HepG2 (cell line): ENCODE results near the gene UBE2O. TPM values are rescaled to one million over a fixed set of nuclear protein-coding genes. Genes with fewer than 3 reads are reported as not detected.

ENCODE experiments used
- AGO2 ChIP-seq: fragments of 200-400 bp; formaldehyde crosslinking; optimal IDR thresholded peaks from 2 replicates; pipeline ENCODE3; 2017; ENCODE audit warnings: mild to moderate bottlenecking, low read depth, low read length, moderate library complexity
- ARNTL ChIP-seq: sonication (generic); formaldehyde crosslinking; IDR thresholded peaks from 2 replicates; pipeline ENCODE4 v1.4.0; 2020; ENCODE audit warnings: mild to moderate bottlenecking, missing genetic modification reagents
- CHCHD3 ChIP-seq: sonication (generic); formaldehyde crosslinking; IDR thresholded peaks from 2 replicates; pipeline ENCODE4 v1.8.0; 2022; ENCODE audit warnings: mild to moderate bottlenecking, missing genetic modification reagents, moderate library complexity
- FOXA3 ChIP-seq: IDR thresholded peaks from 2 replicates; pipeline ENCODE4 v1.6.1; 2016; ENCODE audit warnings: missing genetic modification reagents, missing compliant biosample characterization
- FOXO1 ChIP-seq: sonication (generic); formaldehyde crosslinking; IDR thresholded peaks from 2 replicates; pipeline ENCODE4 v1.4.0; 2020; ENCODE audit warnings: missing genetic modification reagents
- HOXA3 ChIP-seq: sonication (generic); formaldehyde crosslinking; IDR thresholded peaks from 2 replicates; pipeline ENCODE4 v1.5.0; 2020; ENCODE audit warnings: missing genetic modification reagents
- JUND ChIP-seq: sonication (generic); formaldehyde crosslinking; IDR thresholded peaks from 2 replicates; pipeline ENCODE4 v1.8.0; 2022; ENCODE audit warnings: mild to moderate bottlenecking, missing genetic modification reagents
- KDM2A ChIP-seq: sonication (generic); formaldehyde crosslinking; IDR thresholded peaks from 2 replicates; pipeline ENCODE4 v1.4.0; 2020; ENCODE audit warnings: low read depth, missing genetic modification reagents, borderline replicate concordance
- KLF9 ChIP-seq: IDR thresholded peaks from 2 replicates; pipeline ENCODE4 v1.6.1; 2016; ENCODE audit warnings: low read depth
- MTA1 ChIP-seq: sonication (generic); formaldehyde crosslinking; IDR thresholded peaks from 2 replicates; pipeline ENCODE4 v1.4.0; 2020; ENCODE audit warnings: missing genetic modification reagents, mild to moderate bottlenecking, borderline replicate concordance
- NCOA2 ChIP-seq: sonication (generic); formaldehyde crosslinking; IDR thresholded peaks from 2 replicates; pipeline ENCODE4 v1.8.0; 2022; ENCODE audit warnings: inconsistent platforms
- POGZ ChIP-seq: sonication (generic); formaldehyde crosslinking; IDR thresholded peaks from 2 replicates; pipeline ENCODE4 v1.4.0; 2020; ENCODE audit warnings: mild to moderate bottlenecking, missing genetic modification reagents
- RAD21 ChIP-seq: fragments of 450-650 bp; formaldehyde crosslinking; IDR thresholded peaks from 2 replicates; pipeline ENCODE4 v1.5.0; 2020; ENCODE audit warnings: mild to moderate bottlenecking
- SIN3A ChIP-seq: IDR thresholded peaks from 2 replicates; pipeline ENCODE4 v1.6.1; 2011; ENCODE audit warnings: low read depth, mild to moderate bottlenecking, control low read depth, low read length, borderline replicate concordance
- SMYD3 ChIP-seq: sonication (generic); formaldehyde crosslinking; IDR thresholded peaks from 2 replicates; pipeline ENCODE4 v1.8.1; 2023; ENCODE audit warnings: mild to moderate bottlenecking, missing genetic modification reagents
- ZBTB38 ChIP-seq: sonication (generic); formaldehyde crosslinking; IDR thresholded peaks from 2 replicates; pipeline ENCODE4 v1.5.1; 2020; ENCODE audit warnings: mild to moderate bottlenecking, missing genetic modification reagents
- ZNF143 ChIP-seq: sonication (generic); formaldehyde crosslinking; IDR thresholded peaks from 2 replicates; pipeline ENCODE4 v1.4.0; 2020; ENCODE audit warnings: missing genetic modification reagents
- ZNF260 ChIP-seq: sonication (generic); formaldehyde crosslinking; IDR thresholded peaks from 2 replicates; pipeline ENCODE4 v1.4.0; 2020; ENCODE audit warnings: missing genetic modification reagents, low read depth, mild to moderate bottlenecking, borderline replicate concordance
- ZNF563 ChIP-seq: sonication (generic); formaldehyde crosslinking; IDR thresholded peaks from 2 replicates; pipeline ENCODE4 v1.8.0; 2022; ENCODE audit warnings: mild to moderate bottlenecking, moderate library complexity, missing genetic modification reagents
- ZNF672 ChIP-seq: sonication (generic); formaldehyde crosslinking; IDR thresholded peaks from 2 replicates; pipeline ENCODE4 v1.8.1; 2022; ENCODE audit warnings: missing genetic modification reagents
- ZNF687 ChIP-seq: sonication (generic); formaldehyde crosslinking; IDR thresholded peaks from 2 replicates; pipeline ENCODE4 v1.5.1; 2020; ENCODE audit warnings: mild to moderate bottlenecking, missing genetic modification reagents, moderate library complexity
- ZNF720 ChIP-seq: sonication (generic); formaldehyde crosslinking; IDR thresholded peaks from 2 replicates; pipeline ENCODE4 v1.4.0; 2020; ENCODE audit warnings: missing genetic modification reagents
- ZNF850 ChIP-seq: sonication (generic); formaldehyde crosslinking; conservative IDR thresholded peaks from 2 replicates; pipeline ENCODE4 v1.9.0; 2021; ENCODE audit warnings: mild to moderate bottlenecking, missing genetic modification reagents
- ZSCAN22 ChIP-seq: sonication (generic); formaldehyde crosslinking; IDR thresholded peaks from 2 replicates; pipeline ENCODE4 v1.4.0; 2020; ENCODE audit warnings: mild to moderate bottlenecking, missing genetic modification reagents
- polyA plus RNA-seq, 8 experiments: library from polyadenylated mRNA; depleted of rRNA in 3 of 8; stranded (reverse) in 7 of 8; unstranded in 1 of 8; fragments of >200 nt; fragmentation: Illumina TruSeq in 4 of 8; extraction: Trizol in 4 of 8; gene quantifications; 2 replicates each; pipeline versions ENCODE4 v1.2.1 to v1.2.3, GENCODE V29; 2011 to 2016; ENCODE audit warnings: low read depth in 4 of 8, missing spikeins in 1 of 8, mixed read lengths in 1 of 8; ENCODE audit not compliant: insufficient read depth in 1 of 8
- total RNA-seq, 5 experiments: library from RNA; depleted of rRNA; stranded (reverse); fragments of >200 nt; fragmentation: Illumina TruSeq; extraction: Trizol; gene quantifications; 2 replicates each; pipeline ENCODE4 v1.2.3, GENCODE V29; 2016; ENCODE audit warnings: low read depth in 1 of 5
- TF ChIP-seq, protein P1 (sequence below): sonication (generic); formaldehyde crosslinking; conservative IDR thresholded peaks from 2 replicates; pipeline ENCODE4 v1.4.0; 2020; ENCODE audit warnings: missing genetic modification reagents
- TF ChIP-seq, protein P2 (sequence below): sonication (generic); formaldehyde crosslinking; IDR thresholded peaks from 2 replicates; pipeline ENCODE4 v1.4.0; 2020; ENCODE audit warnings: missing genetic modification reagents, borderline replicate concordance

Gene UBE2O
- total and polyA plus RNA-seq, 2 of the 13 experiments (the other 11 are each of a cell fraction or from before 2014, with no cell fraction given): 21.5 to 23.5 TPM

GRCh38 chr17:76353599-76354316 is 99.2 kb downstream of the UBE2O start, which contains the start of gene PRPSAP1 (continued):
- TF ChIP-seq JUND (CRISPR knock-in tag) (peak; percentile 79), FOXO1 (CRISPR knock-in tag) (no peak; the same call in 1 of the 2 replicates), SIN3A (no peak; the same call in 1 of the 2 replicates), MTA1 (CRISPR knock-in tag) (peak; percentile 89), ZNF143 (CRISPR knock-in tag) (peak; percentile 55; the same call in 1 of the 2 replicates), KLF9 (peak; percentile 88), ZNF720 (CRISPR knock-in tag) (no peak), ZNF260 (CRISPR knock-in tag) (no peak), ZNF850 (CRISPR knock-in tag) (no peak), RAD21 (CRISPR knock-in tag) (peak; percentile 67), ARNTL (CRISPR knock-in tag) (peak; percentile 77; the same call in 1 of the 2 replicates), AGO2 (peak; percentile 86), ZNF672 (CRISPR knock-in tag) (no peak), SMYD3 (CRISPR knock-in tag) (peak; percentile 80; the same call in 1 of the 2 replicates), CHCHD3 (CRISPR knock-in tag) (no peak), ZNF563 (CRISPR knock-in tag) (peak; percentile 87), HOXA3 (CRISPR knock-in tag) (peak; percentile 99), ZBTB38 (CRISPR knock-in tag) (peak; percentile 82; the same call in 1 of the 2 replicates), FOXA3 (peak; percentile 63), NCOA2 (CRISPR knock-in tag) (peak; percentile 78), ZNF687 (CRISPR knock-in tag) (peak; percentile 90), POGZ (peak; percentile 83), ZSCAN22 (CRISPR knock-in tag) (no peak; the same call in 1 of the 2 replicates), KDM2A (CRISPR knock-in tag) (peak; percentile 98)
- TF ChIP-seq, protein P1, sequence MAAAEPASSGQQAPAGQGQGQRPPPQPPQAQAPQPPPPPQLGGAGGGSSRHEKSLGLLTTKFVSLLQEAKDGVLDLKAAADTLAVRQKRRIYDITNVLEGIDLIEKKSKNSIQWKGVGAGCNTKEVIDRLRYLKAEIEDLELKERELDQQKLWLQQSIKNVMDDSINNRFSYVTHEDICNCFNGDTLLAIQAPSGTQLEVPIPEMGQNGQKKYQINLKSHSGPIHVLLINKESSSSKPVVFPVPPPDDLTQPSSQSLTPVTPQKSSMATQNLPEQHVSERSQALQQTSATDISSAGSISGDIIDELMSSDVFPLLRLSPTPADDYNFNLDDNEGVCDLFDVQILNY (CRISPR knock-in tag): peak; percentile 73; the same call in 1 of the 2 replicates
- TF ChIP-seq, protein P2, sequence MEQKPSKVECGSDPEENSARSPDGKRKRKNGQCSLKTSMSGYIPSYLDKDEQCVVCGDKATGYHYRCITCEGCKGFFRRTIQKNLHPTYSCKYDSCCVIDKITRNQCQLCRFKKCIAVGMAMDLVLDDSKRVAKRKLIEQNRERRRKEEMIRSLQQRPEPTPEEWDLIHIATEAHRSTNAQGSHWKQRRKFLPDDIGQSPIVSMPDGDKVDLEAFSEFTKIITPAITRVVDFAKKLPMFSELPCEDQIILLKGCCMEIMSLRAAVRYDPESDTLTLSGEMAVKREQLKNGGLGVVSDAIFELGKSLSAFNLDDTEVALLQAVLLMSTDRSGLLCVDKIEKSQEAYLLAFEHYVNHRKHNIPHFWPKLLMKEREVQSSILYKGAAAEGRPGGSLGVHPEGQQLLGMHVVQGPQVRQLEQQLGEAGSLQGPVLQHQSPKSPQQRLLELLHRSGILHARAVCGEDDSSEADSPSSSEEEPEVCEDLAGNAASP (CRISPR knock-in tag): peak; percentile 70
